ENCODE data around the gene NACC2.
A peak's percentile ranks its signal among the peaks of the same experiment; 100 is the strongest.

The NACC2 gene

DNA sequence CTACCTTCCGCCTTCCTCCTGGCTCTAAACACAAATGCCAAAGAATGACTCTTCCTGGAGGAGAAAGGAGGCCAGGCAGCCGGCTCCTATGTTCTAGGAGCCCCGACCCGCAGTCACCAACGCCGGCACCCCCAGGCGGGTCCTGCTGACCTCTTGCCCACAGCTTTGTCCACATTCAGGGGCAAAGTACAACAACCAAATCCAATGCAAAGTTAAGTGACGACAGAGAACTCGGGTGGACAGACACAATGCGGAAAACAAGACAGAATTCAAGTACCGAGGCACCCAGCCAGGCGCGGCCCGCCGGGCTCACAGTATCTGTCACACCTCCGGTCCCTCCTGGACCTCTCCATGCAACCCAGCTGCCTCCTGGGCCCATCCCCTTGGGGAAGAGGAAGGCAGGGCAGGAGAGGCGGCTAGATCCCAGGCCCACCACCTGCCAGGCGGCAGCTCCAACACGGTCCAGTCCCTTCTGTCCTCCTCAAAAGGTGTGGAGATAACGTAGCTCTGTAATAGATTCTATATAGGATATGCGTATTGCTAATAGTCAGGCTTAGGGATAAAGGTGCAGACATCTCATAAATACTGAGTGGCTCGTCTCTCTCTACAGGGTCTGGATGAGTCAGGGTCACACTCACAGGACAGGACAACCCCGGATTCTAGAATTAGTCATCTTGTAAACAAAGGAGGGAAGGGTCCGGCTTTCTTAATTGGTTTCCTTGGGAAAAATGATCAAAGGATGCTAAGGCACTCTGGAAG is 87.0 kb downstream of the NACC2 start:
- DNase-seq: peak; percentile 37

DNA sequence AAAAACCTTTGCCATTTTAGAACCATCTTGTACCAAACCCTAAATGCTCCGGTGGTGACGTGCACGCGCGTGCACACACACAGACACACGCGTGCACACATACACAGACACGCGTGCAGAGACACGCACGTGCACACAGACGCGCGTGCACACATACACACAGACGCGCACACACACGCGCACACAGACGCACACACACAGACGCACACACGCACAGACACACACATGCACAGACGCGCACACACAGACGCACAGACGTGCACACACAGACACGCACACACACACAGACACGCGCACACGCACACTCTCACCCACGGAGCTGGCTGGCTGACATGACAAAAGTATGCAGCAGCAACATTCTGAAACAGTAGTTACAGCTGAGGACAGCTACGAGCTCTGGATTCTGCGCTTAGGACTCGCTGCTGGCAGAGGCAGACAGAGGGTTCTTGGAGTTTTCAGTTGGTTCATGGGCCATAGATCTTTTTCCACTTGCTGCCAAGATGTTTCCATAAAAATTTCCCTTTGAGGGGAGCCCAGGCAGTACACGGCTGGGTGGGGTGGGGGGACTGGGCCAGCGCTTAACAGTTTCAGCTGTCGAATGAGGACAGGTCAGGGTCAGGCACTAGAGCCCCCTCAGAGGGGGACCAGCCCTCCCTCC is 87.7 kb downstream of the NACC2 start:
- DNase-seq: no peak

DNA sequence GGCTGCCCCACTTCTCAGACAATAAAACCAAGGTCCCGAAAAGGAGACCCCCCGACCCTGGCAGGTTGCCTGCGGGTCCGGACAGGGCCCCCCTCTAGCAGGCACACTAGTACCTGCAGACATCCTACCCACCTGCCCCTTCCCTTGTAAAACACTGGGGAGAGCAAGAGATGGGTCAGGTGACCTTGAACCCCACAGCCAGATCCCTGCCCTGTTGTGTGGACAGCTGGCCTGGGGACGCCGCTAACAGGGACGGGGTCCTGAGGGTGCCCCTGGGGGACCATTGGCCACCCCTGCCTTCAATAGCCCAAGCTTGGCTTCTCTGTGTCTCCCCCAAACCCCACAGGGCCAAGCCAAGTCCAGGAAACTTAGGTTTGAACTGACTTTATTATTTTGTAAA is 88.9 kb downstream of the NACC2 start:
- DNase-seq: no peak

DNA sequence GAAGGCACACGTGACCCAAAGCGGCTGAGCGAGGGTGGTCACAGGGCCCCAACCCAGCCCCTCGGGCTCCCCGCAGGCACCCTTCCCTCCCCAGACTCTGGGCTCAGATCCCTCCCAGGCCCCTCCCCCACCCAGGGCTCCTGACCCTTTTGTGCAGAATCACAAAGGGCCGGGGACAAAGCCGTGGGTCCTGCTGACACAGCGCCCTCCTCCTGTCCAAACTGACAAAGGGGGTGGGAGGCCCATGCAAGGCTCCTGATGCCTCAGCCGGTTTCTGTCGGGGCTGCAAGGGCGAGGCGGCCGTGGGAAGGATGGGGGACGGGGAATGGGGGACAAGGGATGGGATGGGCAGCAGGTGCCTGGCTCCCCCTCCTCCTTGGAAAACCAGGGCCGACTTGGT is 90.4 kb downstream of the NACC2 start:
- no peak for DNase-seq

DNA sequence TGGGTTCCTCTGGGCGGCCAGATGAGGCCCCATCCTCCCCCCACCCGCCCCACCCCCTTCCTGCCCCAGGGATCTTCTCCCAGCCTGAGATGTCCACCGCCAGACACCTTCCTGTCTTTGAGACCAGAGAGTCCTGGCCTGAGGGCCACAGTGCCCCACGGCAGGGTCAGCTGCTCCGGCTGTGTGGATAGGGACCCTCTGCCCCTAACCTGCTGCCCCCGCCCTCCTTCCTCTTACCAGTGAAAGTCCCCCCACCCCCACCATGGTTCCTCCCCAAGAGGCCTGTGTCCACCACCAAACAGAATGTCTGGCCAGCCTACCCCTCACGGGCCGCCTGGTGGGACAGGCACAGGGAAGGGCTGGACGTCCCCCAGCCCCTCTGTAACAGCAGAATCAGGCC is 90.9 kb downstream of the NACC2 start:
- DNase-seq: no peak

DNA sequence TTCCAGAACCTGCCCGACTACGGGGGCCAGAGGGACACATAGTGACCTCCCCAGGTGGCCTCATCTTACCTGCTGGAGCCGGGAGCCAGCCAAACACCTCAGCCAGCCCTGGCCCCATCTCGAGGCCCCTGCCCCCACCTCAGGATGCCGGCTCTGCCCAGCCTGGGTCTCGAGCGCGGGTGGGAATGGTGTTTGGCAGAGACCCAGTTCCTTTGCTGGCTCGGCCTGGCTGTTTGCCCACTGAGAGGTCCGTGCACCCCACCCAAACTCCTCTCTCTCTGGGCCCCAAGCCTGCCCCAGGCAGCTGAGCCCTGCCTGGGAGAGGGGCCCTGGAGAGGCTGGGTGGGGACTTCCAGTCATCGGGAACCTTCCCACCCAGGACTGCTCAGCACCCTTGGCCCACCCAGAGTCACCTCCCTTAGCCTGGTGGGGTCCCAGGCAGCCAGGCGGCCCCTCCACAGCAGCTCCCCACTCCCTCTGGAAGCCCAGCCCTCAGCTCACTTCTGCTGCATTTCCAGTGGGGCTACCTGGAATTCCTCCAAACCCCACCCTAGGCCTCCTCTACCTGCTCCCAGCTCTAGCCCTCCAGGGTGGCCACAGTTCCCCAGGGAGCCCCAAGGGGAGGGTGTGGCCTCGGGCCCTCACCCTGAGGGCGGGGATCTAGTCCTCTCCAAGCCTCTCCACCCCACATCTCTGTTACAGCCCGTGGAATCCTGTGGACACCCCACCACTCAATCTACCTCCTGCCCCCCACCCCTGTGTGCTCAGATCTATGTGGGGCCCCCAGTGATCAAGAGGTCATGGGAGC is 91.5 kb downstream of the NACC2 start:
- DNase-seq: no peak

DNA sequence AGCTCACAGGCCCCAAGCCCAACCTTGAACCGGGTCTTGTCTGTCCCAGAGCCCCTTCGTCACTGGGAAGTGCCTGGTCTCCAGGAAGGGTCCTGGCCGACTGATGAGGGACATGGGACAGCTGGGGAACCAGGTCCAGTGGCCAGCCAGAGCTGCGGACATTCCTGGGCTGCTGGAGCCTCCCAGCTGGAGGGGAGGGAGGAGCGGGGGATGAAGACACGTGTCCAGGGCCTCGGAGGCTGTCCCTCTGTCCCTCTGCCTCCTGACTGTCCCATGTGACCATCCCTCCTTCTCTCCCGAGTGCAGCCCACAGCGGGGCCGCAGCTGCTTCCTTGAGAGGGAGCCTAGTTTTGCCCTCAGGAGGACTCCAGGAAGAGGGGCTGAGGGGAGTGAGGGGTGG is 92.2 kb downstream of the NACC2 start:
- DNase-seq: no peak

DNA sequence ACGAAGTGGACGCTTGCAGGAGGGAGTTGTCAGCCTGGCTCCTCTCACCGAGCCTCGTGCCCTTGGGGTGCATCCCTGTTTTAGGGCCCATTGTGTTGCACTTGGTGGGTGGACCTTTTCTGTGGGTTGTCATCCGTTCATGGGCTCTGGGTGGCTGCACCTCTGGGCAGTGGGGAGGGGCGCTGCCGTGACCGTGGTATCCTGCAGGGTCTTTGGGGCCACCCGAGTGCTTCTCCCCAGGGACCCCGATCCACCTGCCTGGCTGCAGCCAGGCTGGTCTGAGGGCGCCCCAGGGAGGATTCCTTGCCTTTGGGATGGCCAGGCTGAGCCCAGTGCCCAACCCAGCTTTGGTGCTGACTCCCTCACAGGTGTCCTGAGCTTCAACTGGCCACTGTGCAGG is 92.9 kb downstream of the NACC2 start:
- no peak for DNase-seq

DNA sequence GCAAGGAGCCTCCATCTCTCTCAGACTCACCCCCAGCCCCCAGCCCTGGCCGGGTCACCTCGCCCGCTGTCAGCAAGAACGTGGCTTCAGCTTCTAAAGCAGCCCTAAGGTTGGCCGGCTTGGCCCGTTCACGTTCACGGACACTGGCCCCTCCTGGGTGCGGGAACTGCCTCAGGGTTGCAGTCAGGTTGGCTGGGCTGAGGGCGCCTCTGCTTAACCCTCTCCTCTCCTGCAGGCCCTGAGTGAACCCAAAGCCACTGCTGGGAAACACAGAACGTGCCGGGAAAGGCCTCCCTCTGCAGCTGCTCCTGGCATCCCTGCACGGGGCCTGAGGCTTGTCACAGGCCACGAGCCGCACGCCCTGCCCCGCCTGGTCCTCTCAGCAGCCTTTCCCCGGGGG is 93.9 kb downstream of the NACC2 start:
- no peak for DNase-seq

DNA sequence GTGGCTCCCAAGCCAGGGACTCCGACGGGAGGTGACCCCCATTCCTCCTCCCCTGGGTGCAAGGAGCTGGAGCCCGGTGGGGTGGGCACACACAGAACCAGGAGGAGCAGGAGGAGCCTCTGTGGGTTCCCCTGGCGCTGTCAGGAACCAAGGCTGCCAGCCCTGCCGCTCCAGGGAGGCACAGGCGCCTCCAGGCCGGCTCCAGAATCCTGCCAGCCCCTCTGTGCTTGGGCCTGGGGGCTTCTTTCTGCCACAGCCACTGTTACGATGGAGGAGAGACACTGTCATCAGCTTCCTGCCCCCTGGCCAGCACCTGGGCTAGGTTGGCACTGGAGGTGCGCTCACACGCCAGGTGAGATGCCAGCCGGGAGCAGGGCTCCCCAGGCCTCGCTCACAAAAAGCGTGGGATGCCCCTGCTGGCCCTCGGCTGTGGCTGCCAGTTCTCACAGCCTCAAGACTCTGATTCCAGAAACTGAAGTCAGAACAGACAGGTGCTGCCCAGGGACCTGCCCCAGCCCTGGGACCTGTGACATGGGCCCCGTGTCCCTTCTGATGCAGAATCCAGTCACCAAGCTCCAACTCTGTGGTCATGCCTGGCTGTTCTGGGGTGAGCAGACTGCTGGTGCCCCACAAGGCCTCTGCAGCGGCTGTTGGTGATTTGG is 96.5 kb downstream of the NACC2 start:
- no peak for DNase-seq

DNA sequence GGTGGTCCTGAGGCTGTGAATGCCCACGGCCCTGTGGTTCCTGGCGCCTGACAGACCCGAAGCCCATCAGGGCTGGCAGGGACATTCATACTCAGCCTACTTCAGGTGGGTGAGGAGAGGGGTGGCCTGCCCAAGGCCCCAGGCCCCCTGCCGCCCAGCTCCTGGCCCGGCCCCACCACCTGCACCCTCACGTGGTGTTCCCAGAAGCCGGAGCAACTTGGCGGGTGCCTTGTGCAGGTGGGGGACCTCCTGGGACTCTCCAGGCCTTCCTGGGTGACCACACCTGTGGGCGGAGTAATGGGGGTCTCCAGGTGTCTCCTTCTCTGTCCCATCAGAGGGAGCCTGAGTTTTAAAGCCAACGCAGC is 97.1 kb downstream of the NACC2 start:
- no peak for DNase-seq

DNA sequence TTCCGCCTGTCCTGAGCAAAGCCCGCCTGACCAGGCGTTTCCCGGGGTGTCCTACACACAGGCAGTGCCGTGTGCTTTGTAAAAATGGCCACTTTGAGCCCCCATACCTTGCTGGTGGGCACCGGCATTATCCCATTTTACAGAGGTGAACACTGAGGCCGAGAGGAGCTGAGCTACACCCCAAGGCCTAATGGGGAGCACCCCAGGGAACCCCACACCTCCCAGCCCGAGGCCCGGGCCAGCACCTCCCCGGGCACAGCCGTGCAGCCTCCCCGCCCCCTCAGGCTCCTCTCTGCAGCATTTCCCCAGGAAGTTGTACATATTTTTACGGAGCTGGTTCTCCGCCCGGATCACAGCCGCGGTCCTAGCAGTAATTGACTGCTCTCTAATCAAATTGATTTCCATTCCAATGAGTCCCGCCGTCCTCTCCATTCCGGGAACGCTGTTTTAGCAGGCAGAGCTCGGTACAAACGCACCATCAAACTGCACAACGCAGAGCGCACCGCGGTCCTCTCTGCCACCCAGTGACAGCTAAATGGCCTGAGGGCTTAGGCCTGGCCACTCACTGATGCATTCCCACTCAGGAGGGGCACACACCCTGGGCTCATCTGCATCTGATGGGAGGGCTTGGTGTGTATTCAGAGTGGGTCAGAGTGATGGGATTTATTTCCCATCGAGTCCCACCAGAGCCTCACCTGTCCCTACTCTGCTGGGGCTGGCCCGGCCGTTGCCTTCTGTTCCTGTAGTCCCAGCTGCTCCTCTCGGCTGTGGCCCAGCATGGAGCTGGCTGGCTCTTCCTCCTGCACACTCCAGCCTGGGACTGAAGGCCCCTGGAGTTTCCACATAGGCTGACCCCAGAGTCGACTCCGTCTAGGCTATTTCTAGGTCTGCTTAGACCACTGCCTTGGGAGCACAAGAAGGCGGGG is 97.7 kb downstream of the NACC2 start:
- DNase-seq: no peak

DNA sequence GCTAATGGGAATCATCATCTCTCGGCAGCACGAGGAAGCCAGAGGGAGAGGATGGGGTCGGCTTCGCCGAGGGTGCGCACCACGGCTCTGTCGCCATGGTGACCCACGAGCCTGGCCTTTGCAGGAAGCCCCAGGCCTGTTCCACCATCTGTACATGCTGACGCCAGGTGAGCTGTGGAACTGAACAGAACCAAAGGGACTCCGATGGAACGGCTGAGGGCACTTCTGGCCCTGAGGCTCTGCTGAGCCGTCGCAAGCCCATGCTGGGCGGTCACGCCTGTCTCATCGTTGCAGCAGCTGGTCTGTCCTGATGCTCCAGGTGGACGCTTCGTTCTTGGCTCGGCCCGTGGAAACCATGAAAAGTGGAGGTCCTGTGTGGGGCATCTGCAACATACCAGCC is 99.3 kb downstream of the NACC2 start:
- no peak for DNase-seq

DNA sequence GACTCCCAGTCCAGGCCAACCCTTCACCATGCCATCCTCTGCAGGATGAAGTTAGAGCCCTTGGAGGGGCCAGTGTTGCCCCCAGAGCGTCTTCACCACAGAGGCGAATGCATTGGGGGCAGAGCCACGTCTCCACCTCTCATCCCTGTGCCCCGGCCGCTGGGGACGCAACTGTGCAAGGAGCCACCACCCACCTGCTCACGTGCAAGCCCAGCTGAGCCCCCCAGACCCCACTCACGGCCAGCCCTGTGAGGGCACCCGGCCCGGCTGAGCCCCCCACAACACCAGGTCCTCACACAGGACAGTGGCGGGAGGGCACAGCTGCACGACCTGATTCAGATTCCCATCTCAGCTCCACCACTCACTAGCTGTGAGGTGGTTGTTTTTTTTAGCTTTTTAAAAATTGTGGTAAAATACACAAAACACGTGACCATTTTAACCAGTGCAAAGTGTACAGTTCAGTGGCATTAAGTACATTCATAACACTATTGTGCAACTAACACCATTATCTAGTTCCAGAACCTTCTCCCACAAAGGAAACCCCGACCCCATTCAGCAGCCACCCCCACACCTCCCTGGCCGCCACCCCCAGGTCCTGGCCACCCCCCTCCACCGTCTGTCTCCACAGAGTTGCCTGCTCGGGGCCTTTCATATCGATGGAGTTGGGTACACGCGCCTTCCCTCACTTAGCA is 100.4 kb downstream of the NACC2 start:
- no peak for DNase-seq

DNA sequence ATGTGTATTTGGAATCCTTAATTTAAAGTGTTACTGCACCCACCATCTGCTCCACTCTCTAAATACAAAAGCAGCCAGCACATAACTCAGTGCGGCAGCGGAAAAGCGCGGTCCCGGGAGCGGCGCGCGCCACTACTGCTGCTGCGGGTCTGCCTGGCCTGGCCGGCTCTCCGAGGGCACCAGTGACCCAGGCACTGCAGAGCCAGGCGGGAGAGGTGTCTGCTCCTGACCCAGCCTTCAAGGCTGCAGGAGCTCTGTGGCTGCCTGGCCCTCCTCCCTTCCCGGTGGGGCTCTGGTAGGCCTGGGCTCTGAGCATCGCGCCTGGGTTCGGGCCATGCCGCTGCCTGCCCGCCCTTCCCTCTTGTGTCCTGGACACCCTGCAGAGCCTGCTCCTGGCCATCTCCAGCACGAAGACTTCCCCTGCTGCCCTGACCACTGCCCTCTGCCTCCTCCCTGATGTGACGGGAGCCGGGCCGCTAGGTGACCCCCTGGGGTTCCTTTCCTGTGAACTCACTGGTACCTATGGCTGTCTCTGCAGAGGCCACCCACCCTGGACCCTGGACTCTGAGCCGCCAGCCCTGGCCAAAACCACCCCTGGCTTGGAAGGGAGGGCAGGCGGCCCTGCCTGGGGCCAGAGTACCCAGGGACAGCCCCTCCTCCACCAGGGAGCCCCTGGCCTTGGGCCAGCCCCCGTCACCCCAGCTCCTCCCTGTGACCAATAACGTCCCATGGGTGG is 101.2 kb downstream of the NACC2 start:
- no peak for DNase-seq

DNA sequence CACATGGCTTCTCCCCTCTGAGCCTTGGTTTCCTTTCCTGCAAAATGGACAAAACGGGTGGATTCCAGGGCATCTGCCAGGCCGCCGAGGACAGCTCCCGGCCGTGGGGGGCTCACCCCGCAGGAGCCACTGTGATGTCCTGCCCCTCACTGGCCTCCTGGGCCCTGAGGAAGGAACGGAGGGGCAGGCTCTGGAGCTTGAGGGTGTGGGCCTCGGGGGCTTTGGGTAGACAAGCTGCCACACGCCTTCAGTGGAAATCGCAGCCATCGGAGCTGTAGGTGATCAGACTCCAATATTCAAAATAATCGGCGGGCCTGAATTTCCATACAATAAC is 101.7 kb downstream of the NACC2 start:
- no peak for DNase-seq

DNA sequence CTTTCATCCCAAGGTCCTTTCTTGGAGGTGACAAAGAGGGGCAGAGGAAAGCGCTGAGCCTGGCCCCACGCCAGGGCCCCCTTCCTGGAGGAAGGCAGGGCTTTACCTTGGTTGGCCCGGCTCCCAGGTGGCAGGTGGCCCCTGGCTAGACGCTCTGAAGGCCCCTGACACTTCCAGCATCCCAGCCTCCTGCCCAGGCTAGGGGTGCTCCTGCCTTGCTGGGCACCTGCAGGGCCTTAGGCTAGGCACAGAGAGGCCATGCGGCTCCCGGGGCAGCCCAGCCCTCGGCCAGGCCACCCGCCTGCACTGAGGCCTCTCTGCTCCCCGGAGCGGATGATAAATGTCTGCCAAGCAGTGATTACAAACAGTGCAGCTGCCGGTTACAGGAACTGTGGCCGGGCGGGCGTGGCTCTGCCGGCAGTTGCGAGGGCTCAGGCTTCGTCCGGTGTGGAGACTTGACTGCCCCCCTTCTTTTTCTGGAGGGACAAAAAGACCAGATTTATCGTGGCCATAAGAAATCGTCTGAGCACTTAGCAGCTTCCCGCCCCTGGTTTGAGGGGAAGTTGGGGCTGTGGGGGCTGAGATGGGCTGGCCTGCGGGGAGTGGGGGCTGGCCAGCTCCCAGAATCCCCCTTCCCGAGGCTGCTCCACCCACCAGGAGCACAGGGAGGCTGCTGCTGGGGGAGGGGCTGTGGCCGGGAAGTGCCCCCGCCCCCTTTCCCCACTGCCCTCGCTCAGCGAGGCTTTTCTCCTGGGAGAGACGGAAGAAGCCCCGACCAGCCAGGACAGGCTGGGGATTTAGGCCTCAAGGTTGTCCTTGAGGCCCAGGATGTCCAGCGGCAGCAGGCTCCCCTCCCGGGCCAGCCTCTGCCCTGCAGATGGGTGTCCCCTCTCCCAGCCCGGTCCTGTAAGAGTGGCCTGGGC is 102.3 kb downstream of the NACC2 start:
- peak; percentile 77 for DNase-seq

DNA sequence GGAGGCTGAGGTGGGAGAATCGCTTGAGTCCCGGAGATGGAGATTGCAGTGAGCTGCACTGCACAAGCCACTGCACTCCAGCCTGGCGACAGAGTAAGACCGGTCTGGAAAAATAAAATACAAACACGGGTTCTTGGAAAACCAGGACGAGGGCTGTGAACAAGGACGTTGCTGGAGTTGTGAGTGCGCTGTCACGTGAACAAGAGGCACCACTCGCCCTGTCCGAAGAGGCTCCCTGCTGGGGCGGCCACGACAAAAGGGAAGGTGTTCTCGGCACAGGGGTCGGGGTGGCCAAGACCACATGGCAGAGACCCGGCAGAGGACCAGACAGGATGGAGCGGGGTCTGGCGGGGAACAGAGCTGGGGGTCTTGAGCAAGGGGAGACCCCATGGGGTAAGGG is 103.3 kb downstream of the NACC2 start:
- no peak for DNase-seq

DNA sequence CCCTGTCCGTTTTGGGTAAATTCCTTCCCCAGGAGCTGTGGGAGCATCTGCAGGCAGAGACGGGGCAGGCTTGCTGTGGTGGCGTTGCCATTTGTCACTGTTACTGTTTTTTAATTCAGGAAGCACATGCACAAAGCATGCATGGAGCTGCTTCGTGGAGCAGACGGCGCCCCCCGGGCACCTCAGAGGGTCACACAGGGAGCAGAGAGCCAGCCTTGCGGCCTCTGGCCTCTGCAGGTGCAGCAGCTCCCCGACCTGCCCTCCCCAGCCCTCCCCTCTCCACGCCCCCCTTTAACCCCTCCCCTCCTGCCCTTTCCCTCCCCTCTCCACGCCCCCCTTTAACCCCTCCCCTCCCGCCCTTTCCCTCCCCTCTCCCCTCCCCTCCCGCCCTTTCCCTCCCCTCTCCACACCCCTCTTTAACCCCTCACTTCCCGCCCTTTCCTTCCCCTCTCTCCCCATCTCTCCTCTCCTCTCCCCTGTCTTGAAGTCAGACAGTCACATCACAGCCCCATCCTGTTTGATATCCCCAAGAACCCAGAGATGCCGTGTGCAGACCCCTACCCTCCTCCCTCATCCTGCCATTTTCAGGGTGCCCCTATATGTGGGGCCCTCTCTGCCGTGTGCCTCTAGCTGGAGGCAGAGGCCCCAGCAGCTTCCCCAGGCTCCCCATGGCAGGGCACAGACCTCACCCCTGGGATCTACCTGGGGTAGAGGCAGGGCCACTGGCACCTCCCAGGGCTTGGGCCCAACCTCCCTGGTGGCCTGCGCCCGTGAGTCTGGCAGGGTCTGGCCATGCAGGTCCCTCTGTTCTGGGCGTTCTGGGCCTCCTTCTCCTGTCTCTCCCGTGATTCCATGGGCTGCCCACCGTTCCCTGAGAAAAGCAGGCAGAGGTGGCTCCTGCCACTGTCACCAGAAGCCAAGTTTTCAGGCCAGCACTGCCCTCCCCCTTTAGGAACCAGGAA is 104.3 kb downstream of the NACC2 start:
- DNase-seq: no peak

Measured in kidney glomerular epithelial cell (primary cell).